H1 (cell line): ENCODE measurements around the gene IGFALS. TPM values are rescaled to one million over a fixed set of nuclear protein-coding genes. Genes with fewer than 3 reads are reported as not detected.

Experiments used
- CTCF ChIA-PET: fragments of 300-600 bp; sonication (Branson Sonifier 250); formaldehyde crosslinking; loops from one replicate; lab custom pipeline; 2021; ENCODE audit not compliant: partially characterized antibody; lab: Charles Lee
- POLR2A ChIA-PET: fragments of 300-600 bp; sonication (Branson Sonifier 250); formaldehyde crosslinking; loops from one replicate; lab custom pipeline; 2021; ENCODE audit warnings: inconsistent platforms; ENCODE audit not compliant: partially characterized antibody; lab: Charles Lee
- DNase-seq, 2 experiments: peaks; one replicate each; pipeline versions ENCODE4 v3.0.0 to v3.0.0-alpha.2; 2010 to 2022; ENCODE audit warnings: low spot score in 2 of 2, low read depth in 1 of 2, mixed read lengths in 1 of 2
- FAIRE-seq: peaks from 2 replicates; lab custom pipeline; 2011; peaks lifted over from hg19 to GRCh38; lab: Jason Lieb, UNC
- H2AFZ ChIP-seq: 2 replicates; pipeline ENCODE4 v1.8.1; 2012; ENCODE audit warnings: low read length, inconsistent platforms
- H2AK5ac ChIP-seq: 2 replicates; pipeline ENCODE4 v1.6.1; 2013; ENCODE audit warnings: low read depth, low read length
- H2BK120ac ChIP-seq: replicated peaks from 2 replicates; pipeline ENCODE3; 2013; ENCODE audit warnings: low read depth, low read length, inconsistent platforms
- H2BK12ac ChIP-seq: 2 replicates; pipeline ENCODE4 v1.6.1; 2013; ENCODE audit warnings: low read depth, low read length
- H2BK15ac ChIP-seq: 2 replicates; pipeline ENCODE4 v1.6.1; 2013; ENCODE audit warnings: low read length
- H2BK20ac ChIP-seq: 2 replicates; pipeline ENCODE4 v1.6.1; 2013; ENCODE audit warnings: low read length
- H2BK5ac ChIP-seq: 2 replicates; pipeline ENCODE4 v1.6.1; 2013; ENCODE audit warnings: low read depth, low read length
- H3K14ac ChIP-seq: 2 replicates; pipeline ENCODE4 v1.6.1; 2013; ENCODE audit warnings: inconsistent platforms; ENCODE audit not compliant: insufficient read length
- H3K18ac ChIP-seq: 2 replicates; pipeline ENCODE4 v1.6.1; 2013; ENCODE audit warnings: low read length; ENCODE audit errors: extremely low read depth
- H3K23ac ChIP-seq: 2 replicates; pipeline ENCODE4 v1.6.1; 2013; ENCODE audit warnings: inconsistent platforms; ENCODE audit not compliant: insufficient read length
- H3K23me2 ChIP-seq: 2 replicates; pipeline ENCODE4 v1.6.1; 2013; ENCODE audit warnings: low read depth, low read length
- H3K27ac ChIP-seq: 2 replicates; pipeline ENCODE4 v1.6.1; 2011; ENCODE audit warnings: low read depth, low read length, inconsistent platforms
- H3K27me3 ChIP-seq, 4 experiments: replicated peaks in 1 of 4; 1 replicate in 1 of 4; 2 replicates in 3 of 4; pipeline versions ENCODE4 v1.6.1 to v1.8.1; 2011 to 2013; ENCODE audit warnings: low read length in 3 of 4, mild to moderate bottlenecking in 3 of 4, inconsistent platforms in 2 of 4, mixed read lengths in 2 of 4, moderate library complexity in 1 of 4; ENCODE audit not compliant: control insufficient read depth in 3 of 4, insufficient read depth in 3 of 4; ENCODE audit errors: extremely low read depth in 1 of 4
- H3K36me3 ChIP-seq, 4 experiments: 2 replicates each; pipeline versions ENCODE4 v1.6.1 to v1.8.1; 2011 to 2013; ENCODE audit warnings: mild to moderate bottlenecking in 4 of 4, low read length in 3 of 4, moderate library complexity in 2 of 4, control low read depth in 1 of 4, inconsistent platforms in 1 of 4; ENCODE audit not compliant: insufficient read depth in 4 of 4, control insufficient read depth in 2 of 4
- H3K4ac ChIP-seq: replicated peaks from 2 replicates; pipeline ENCODE3; 2013; ENCODE audit warnings: low read length, low read depth, mixed read lengths, inconsistent platforms; ENCODE audit not compliant: insufficient read length
- H3K4me1 ChIP-seq, 4 experiments: replicated peaks in 1 of 4; 1 replicate in 1 of 4; 2 replicates in 3 of 4; pipeline versions ENCODE4 v1.6.1 to v1.8.1; 2011 to 2013; ENCODE audit warnings: low read length in 3 of 4, inconsistent platforms in 2 of 4, mixed read lengths in 1 of 4; ENCODE audit not compliant: insufficient read depth in 4 of 4, control insufficient read depth in 3 of 4
- H3K4me2 ChIP-seq, 2 experiments: 2 replicates each; pipeline versions ENCODE4 v1.6.1 to v1.8.1; 2011 to 2013; ENCODE audit warnings: low read depth in 2 of 2, low read length in 2 of 2, control low read depth in 1 of 2, inconsistent platforms in 1 of 2, mild to moderate bottlenecking in 1 of 2; ENCODE audit not compliant: insufficient read depth in 1 of 2
- H3K4me3 ChIP-seq, 4 experiments: fragments of 200-600, 300-600 bp in 1 of 4; sonication (generic), shearing (Covaris generic), sonication (Bioruptor Twin) in 1 of 4; 2 replicates each; pipeline versions ENCODE4 v1.5.1 to v1.8.1; 2011 to 2016; ENCODE audit warnings: low read length in 4 of 4, low read depth in 3 of 4, control low read depth in 2 of 4, inconsistent platforms in 2 of 4, mild to moderate bottlenecking in 2 of 4, mixed read lengths in 1 of 4, moderate library complexity in 1 of 4; ENCODE audit not compliant: insufficient read depth in 2 of 4; ENCODE audit errors: extremely low read depth in 1 of 4
- H3K56ac ChIP-seq: replicated peaks from 2 replicates; pipeline ENCODE3; 2013; ENCODE audit warnings: low read depth, mild to moderate bottlenecking, mixed read lengths, low read length, inconsistent platforms; ENCODE audit not compliant: insufficient read length
- H3K79me1 ChIP-seq: 2 replicates; pipeline ENCODE4 v1.6.1; 2013; ENCODE audit warnings: low read depth, low read length, control low read depth
- H3K79me2 ChIP-seq, 2 experiments: 2 replicates each; pipeline versions ENCODE4 v1.6.1 to v1.8.1; 2012 to 2013; ENCODE audit warnings: low read length in 2 of 2, mild to moderate bottlenecking in 2 of 2, inconsistent platforms in 1 of 2; ENCODE audit not compliant: insufficient read depth in 2 of 2, control insufficient read depth in 1 of 2
- H3K9ac ChIP-seq, 4 experiments: replicated peaks in 1 of 4; 1 replicate in 1 of 4; 2 replicates in 3 of 4; pipeline versions ENCODE4 v1.6.1 to v1.8.1; 2011 to 2013; ENCODE audit warnings: low read depth in 3 of 4, low read length in 3 of 4, control low read depth in 2 of 4, mild to moderate bottlenecking in 2 of 4, moderate library complexity in 2 of 4, inconsistent platforms in 1 of 4; ENCODE audit errors: extremely low read depth in 1 of 4
- H3K9me3 ChIP-seq, 2 experiments: 2 replicates each; pipeline versions ENCODE4 v1.6.1 to v1.8.1; 2012 to 2013; ENCODE audit warnings: mild to moderate bottlenecking in 2 of 2, moderate library complexity in 2 of 2, control low read depth in 1 of 2, inconsistent platforms in 1 of 2, low read depth in 1 of 2, low read length in 1 of 2, mixed read lengths in 1 of 2; ENCODE audit not compliant: insufficient read depth in 2 of 2
- H4K20me1 ChIP-seq, 2 experiments: replicated peaks in 1 of 2; 2 replicates each; pipeline versions ENCODE3 to v1.8.1; 2011 to 2013; ENCODE audit warnings: inconsistent platforms in 2 of 2, low read length in 2 of 2, mild to moderate bottlenecking in 1 of 2; ENCODE audit not compliant: insufficient read depth in 2 of 2, control insufficient read depth in 1 of 2
- H4K5ac ChIP-seq: 2 replicates; pipeline ENCODE4 v1.6.1; 2013; ENCODE audit warnings: low read length, low read depth, mixed read lengths, inconsistent platforms; ENCODE audit not compliant: insufficient read length
- H4K8ac ChIP-seq: 2 replicates; pipeline ENCODE4 v1.8.0; 2013; ENCODE audit warnings: mild to moderate bottlenecking, moderate library complexity, low read length, inconsistent platforms; ENCODE audit not compliant: insufficient read depth; ENCODE audit errors: extremely low read depth
- H4K91ac ChIP-seq: replicated peaks from 2 replicates; pipeline ENCODE3; 2013; ENCODE audit warnings: low read length, mixed read lengths, inconsistent platforms; ENCODE audit not compliant: insufficient read length
- ASH2L ChIP-seq: fragments of 200-600, 300-600 bp; sonication (generic); IDR thresholded peaks from one replicate; pipeline ENCODE4 v1.7.1; 2017; ENCODE audit warnings: low read length
- CHD1 ChIP-seq: IDR thresholded peaks from 2 replicates; pipeline ENCODE4 v1.6.1; 2012; ENCODE audit warnings: low read depth, low read length, improper control_type of control experiment
- GABPA ChIP-seq: IDR thresholded peaks from 2 replicates; pipeline ENCODE4 v1.6.1; 2011; ENCODE audit warnings: mild to moderate bottlenecking, low read length, moderate library complexity, borderline replicate concordance; ENCODE audit not compliant: insufficient read depth
- HDAC2 ChIP-seq, 2 experiments: fragments of 300-600 bp in 1 of 2; sonication (generic) in 1 of 2; IDR thresholded peaks; 2 replicates each; pipeline ENCODE4 v1.6.1; 2011 to 2012; ENCODE audit warnings: low read depth in 2 of 2, low read length in 2 of 2, mild to moderate bottlenecking in 2 of 2, moderate library complexity in 2 of 2, borderline replicate concordance in 1 of 2, inconsistent platforms in 1 of 2
- HDAC6 ChIP-seq: IDR thresholded peaks from one replicate; pipeline ENCODE4 v1.7.1; 2012; ENCODE audit warnings: low read depth, mild to moderate bottlenecking, inconsistent platforms, low read length, moderate library complexity
- JUND ChIP-seq: IDR thresholded peaks from 2 replicates; pipeline ENCODE4 v1.6.1; 2011; ENCODE audit warnings: mild to moderate bottlenecking, improper control_type of control experiment, low read length
- KDM4A ChIP-seq: IDR thresholded peaks from one replicate; pipeline ENCODE4 v1.7.1; 2012; ENCODE audit warnings: low read depth, mild to moderate bottlenecking, moderate library complexity, low read length, inconsistent platforms; ENCODE audit not compliant: severe bottlenecking
- NANOG ChIP-seq: IDR thresholded peaks from 2 replicates; pipeline ENCODE4 v1.6.1; 2011; ENCODE audit warnings: low read length, low read depth, mild to moderate bottlenecking, inconsistent platforms; ENCODE audit not compliant: insufficient read depth, poor library complexity, severe bottlenecking
- RFX5 ChIP-seq: IDR thresholded peaks from 2 replicates; pipeline ENCODE4 v1.6.1; 2011; ENCODE audit warnings: low read depth, low read length, improper control_type of control experiment, borderline replicate concordance
- RNF2 ChIP-seq: fragments of 200-900, 300-1000 bp; sonication (generic); IDR thresholded peaks from 2 replicates; pipeline ENCODE4 v1.7.1; 2016; ENCODE audit warnings: borderline replicate concordance, low read depth, mild to moderate bottlenecking, antibody characterized with exemption, low read length; ENCODE audit not compliant: poor library complexity, severe bottlenecking; ENCODE audit errors: missing control alignments
- SRF ChIP-seq: IDR thresholded peaks from 2 replicates; pipeline ENCODE4 v1.6.1; 2011; ENCODE audit warnings: mild to moderate bottlenecking, low read depth, low read length, moderate library complexity
- TAF1 ChIP-seq: IDR thresholded peaks from 2 replicates; pipeline ENCODE4 v1.6.1; 2011; ENCODE audit warnings: mild to moderate bottlenecking, low read depth, low read length
- TEAD4 ChIP-seq: IDR thresholded peaks from 2 replicates; pipeline ENCODE4 v1.6.1; 2012; ENCODE audit warnings: low read depth, low read length, inconsistent platforms, mixed read lengths
- WGBS, 2 experiments: shearing (Covaris generic) in 1 of 2; methylation state at CpG; one replicate each; pipeline versions ENCODE4 v1.1.6 to v1.1.7; 2013 to 2015; ENCODE audit warnings: low lambda C conversion rate in 2 of 2, mixed read lengths in 2 of 2, inconsistent platforms in 1 of 2, low coverage in 1 of 2, missing lambda C conversion rate in 1 of 2; ENCODE audit not compliant: insufficient replicate concordance in 2 of 2, insufficient coverage in 1 of 2, insufficient read length in 1 of 2; ENCODE audit errors: extremely low coverage in 1 of 2, missing lambda C conversion rate in 1 of 2; 5-methylcytosine and 5-hydroxymethylcytosine counted together
- polyA plus RNA-seq, 7 experiments: library from polyadenylated mRNA; depleted of rRNA in 3 of 7; stranded (reverse) in 5 of 7; unstranded in 2 of 7; fragments of >200 nt in 5 of 7; fragments of 200-250 nt in 2 of 7; gene quantifications; 1 replicate in 5 of 7; 2 replicates in 1 of 7; 4 replicates in 1 of 7; pipeline versions ENCODE4 v1.2.1 to v1.2.3, GENCODE V29; 2011 to 2013; ENCODE audit warnings: missing spikeins in 2 of 7, mixed read lengths in 2 of 7
- total RNA-seq: library from RNA; stranded (reverse); fragmentation: NEBNext Ultra II Directional; extraction: Animal tissue kit (Norgen Biotek cat#: 25700); gene quantifications from 2 replicates; pipeline ENCODE4 v1.2.1, GENCODE V29; 2021

Gene IGFALS
- total and polyA plus RNA-seq, 2 of the 8 experiments (the other 6 are each of a cell fraction or from before 2014, with no cell fraction given): not detected

GRCh38 chr16:1820946-1821290, 27.4 kb upstream of the IGFALS start:
- Histone ChIP-seq H4K91ac (no peak overlapping the region), H3K9me3 (no peaks in the 10 kb centered on the region), H3K79me2 (no peaks in the 10 kb centered on the region), H3K56ac (no peak overlapping the region), H3K4me2 (no peak overlapping the region), H3K23ac (no peak overlapping the region), H2BK20ac (no peak overlapping the region), H3K27me3 (peaks cover 0 to 5% (median 0%) of the 10 kb centered on the region in 4 experiments; a peak in 3 of 7 replicates), H3K79me1 (peaks cover 4% of the 10 kb centered on the region; the same call in 1 of the 2 replicates), H3K27ac (no peak overlapping the region), H4K20me1 (peaks cover 4 to 15% of the 10 kb centered on the region in 2 experiments), H2BK15ac (no peak overlapping the region), H2BK12ac (no peak overlapping the region), H2AK5ac (no peak overlapping the region), H3K18ac (no peak overlapping the region), H2BK120ac (no peak overlapping the region), H2BK5ac (no peak overlapping the region), H2AFZ (no peak overlapping the region), H3K4ac (no peak overlapping the region), H3K4me3 (no peak overlapping the region), H4K8ac (no peak overlapping the region; the same call in 1 of the 2 replicates), H4K5ac (no peak overlapping the region), H3K36me3 (peaks cover 0 to 7% (median 3%) of the 10 kb centered on the region in 4 experiments; a peak in 5 of 8 replicates), H3K23me2 (peaks cover 1% of the 10 kb centered on the region; the same call in 1 of the 2 replicates), H3K14ac (no peak overlapping the region), H3K4me1 (peaks cover 0 to 5% (median 3%) of the 10 kb centered on the region in 4 experiments; a peak in 3 of 7 replicates), H3K9ac (no peak overlapping the region)
- POLR2A ChIA-PET: interaction anchor here (1.5 kb wide), 1 partner anchor 32 kb away, joined by 4 read pairs; no protein-coding TSS in a partner anchor
- CTCF ChIA-PET: interaction anchor here (1.5 kb wide), 1 partner anchor 10 kb away, joined by 7 read pairs; no protein-coding TSS in a partner anchor
- 98% methylated on average over 12 of the region's 12 CpGs; no CpG with 5 or more reads in 1 of the 2 experiments for WGBS, 2 experiments
- DNase-seq (no peak), FAIRE-seq (no peak)
- no peak for TF ChIP-seq HDAC6
- TF ChIP-seq SRF: no peak
- TF ChIP-seq NANOG: no peak
- no peak for TF ChIP-seq KDM4A
- no peak for TF ChIP-seq HDAC2 (IDR thresholded peaks at IDR 0.05; ENCODE audit: borderline replicate concordance in 1 of 2, low read depth in 2 of 2, low read length in 2 of 2)
- TF ChIP-seq TAF1: no peak
- no peak for TF ChIP-seq ASH2L
- TF ChIP-seq TEAD4: no peak
- no peak for TF ChIP-seq CHD1
- TF ChIP-seq RFX5: no peak
- TF ChIP-seq GABPA: no peak
- TF ChIP-seq JUND: no peak
- no peak for TF ChIP-seq RNF2
